ENCODE data around the gene ERCC2. TPM values are rescaled to one million over a fixed set of nuclear protein-coding genes. Genes with fewer than 3 reads are reported as not detected.

ERCC2 gene
- total and polyA plus RNA-seq, 2 of the 8 experiments (the other 6 are each of a cell fraction or from before 2014, with no cell fraction given), result 107 to 117 TPM

GRCh38 chr19:45347570-45348366 lies 22.6 kb downstream of the ERCC2 start (continued):
- TF ChIP-seq CHD7 (IDR thresholded peaks at IDR 0.05; ENCODE audit: insufficient replicate concordance, low read length) (no peak), HDAC6 (IDR thresholded peaks at IDR 0.05; ENCODE audit: low read depth, low read length) (no peak), CTBP2 (IDR thresholded peaks at IDR 0.05; ENCODE audit: borderline replicate concordance, insufficient read depth, insufficient read length, low read length) (no peak), CBX5 (IDR thresholded peaks at IDR 0.05; ENCODE audit: low read depth, low read length) (no peak), CEBPB (IDR thresholded peaks at IDR 0.05; ENCODE audit: low read depth, low read length) (no peak), POLR2AphosphoS5 (IDR thresholded peaks at IDR 0.05; ENCODE audit: low read depth, low read length) (peak; percentile 70)
